ENCODE data around the gene PNPLA7. TPM values are rescaled to one million over a fixed set of nuclear protein-coding genes. Genes with fewer than 3 reads are reported as not detected.

PNPLA7 gene
- total and polyA plus RNA-seq, 10 of the 15 experiments (the other 5 are each of a cell fraction or from before 2014, with no cell fraction given) = 0.04 to 0.85 (median 0.19) TPM; not detected in 1

DNA sequence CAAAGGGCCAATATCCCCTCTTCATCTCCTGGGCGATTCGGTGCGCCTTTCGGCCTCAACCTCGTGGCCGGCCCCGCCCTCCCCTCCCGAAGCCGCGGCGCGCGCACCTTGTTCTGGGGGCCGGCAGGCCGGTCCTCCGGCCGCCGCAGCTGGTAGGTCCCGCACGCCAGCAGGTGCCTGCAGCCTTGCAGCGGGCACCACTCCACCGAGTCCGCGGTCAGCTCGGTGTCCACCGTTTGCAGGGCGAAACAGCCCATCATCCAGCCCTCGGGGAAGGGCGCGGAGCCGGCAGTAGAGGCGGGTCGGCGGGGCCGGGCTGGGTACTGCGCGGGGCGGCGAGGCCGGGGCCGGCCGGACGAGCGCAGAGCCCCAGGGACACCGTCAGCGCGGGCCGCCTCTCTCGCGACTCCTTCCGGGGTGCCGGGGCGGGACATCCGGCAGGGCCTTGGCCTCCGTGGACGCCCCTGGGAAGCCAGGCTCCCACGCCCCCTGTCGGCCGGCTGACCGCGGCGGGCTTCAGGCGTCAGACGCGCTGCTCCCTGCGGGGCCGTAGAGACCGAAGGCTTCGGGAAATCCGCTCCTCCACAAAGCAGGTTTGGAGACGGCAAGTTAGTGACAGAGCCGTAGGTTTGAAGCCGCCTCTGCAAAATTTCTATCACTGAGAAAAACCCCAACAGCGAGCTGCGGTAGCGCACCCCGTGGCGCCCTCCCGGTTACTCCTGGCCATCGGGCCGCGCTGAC is 28.5 kb upstream of the PNPLA7 start, which contains the start of gene DPH7 (continued):
- peak; percentile 60 for TF ChIP-seq SIN3A (IDR thresholded peaks at IDR 0.05; ENCODE audit: low read depth, low read length)
- peak; percentile 74 for TF ChIP-seq RELA (IDR thresholded peaks at IDR 0.05; ENCODE audit: borderline replicate concordance, partially characterized antibody)
- TF ChIP-seq CBX5 (IDR thresholded peaks at IDR 0.05; ENCODE audit: low read depth) = peak; percentile 90; the same call in 1 of the 2 replicates
- TF ChIP-seq PAX5 (IDR thresholded peaks at IDR 0.05; ENCODE audit: borderline replicate concordance, low read depth, low read length) = no peak; the same call in 1 of the 2 replicates
- peak; percentile 30; the same call in 1 of the 2 replicates for TF ChIP-seq SMC3 (IDR thresholded peaks at IDR 0.05; ENCODE audit: borderline replicate concordance, low read length)
- TF ChIP-seq ETV6 (conservative IDR thresholded peaks at IDR 0.05 in 1 of 2, IDR thresholded peaks at IDR 0.05 in 1 of 2; ENCODE audit: borderline replicate concordance in 1 of 2, low read depth in 1 of 2) = no peak
- TF ChIP-seq, protein P1, sequence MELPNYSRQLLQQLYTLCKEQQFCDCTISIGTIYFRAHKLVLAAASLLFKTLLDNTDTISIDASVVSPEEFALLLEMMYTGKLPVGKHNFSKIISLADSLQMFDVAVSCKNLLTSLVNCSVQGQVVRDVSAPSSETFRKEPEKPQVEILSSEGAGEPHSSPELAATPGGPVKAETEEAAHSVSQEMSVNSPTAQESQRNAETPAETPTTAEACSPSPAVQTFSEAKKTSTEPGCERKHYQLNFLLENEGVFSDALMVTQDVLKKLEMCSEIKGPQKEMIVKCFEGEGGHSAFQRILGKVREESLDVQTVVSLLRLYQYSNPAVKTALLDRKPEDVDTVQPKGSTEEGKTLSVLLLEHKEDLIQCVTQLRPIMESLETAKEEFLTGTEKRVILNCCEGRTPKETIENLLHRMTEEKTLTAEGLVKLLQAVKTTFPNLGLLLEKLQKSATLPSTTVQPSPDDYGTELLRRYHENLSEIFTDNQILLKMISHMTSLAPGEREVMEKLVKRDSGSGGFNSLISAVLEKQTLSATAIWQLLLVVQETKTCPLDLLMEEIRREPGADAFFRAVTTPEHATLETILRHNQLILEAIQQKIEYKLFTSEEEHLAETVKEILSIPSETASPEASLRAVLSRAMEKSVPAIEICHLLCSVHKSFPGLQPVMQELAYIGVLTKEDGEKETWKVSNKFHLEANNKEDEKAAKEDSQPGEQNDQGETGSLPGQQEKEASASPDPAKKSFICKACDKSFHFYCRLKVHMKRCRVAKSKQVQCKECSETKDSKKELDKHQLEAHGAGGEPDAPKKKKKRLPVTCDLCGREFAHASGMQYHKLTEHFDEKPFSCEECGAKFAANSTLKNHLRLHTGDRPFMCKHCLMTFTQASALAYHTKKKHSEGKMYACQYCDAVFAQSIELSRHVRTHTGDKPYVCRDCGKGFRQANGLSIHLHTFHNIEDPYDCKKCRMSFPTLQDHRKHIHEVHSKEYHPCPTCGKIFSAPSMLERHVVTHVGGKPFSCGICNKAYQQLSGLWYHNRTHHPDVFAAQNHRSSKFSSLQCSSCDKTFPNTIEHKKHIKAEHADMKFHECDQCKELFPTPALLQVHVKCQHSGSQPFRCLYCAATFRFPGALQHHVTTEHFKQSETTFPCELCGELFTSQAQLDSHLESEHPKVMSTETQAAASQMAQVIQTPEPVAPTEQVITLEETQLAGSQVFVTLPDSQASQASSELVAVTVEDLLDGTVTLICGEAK (IDR thresholded peaks at IDR 0.05; ENCODE audit: borderline replicate concordance) = peak; percentile 90
- no peak for TF ChIP-seq HDGF (IDR thresholded peaks at IDR 0.05)
- peak; percentile 33 for TF ChIP-seq E4F1 (IDR thresholded peaks at IDR 0.05; ENCODE audit: borderline replicate concordance, partially characterized antibody)
- peak; percentile 83 for TF ChIP-seq CHD2 (IDR thresholded peaks at IDR 0.05; ENCODE audit: borderline replicate concordance, low read depth, low read length)
- TF ChIP-seq MEF2A (IDR thresholded peaks at IDR 0.05; ENCODE audit: insufficient read depth, low read depth, low read length) = peak; percentile 73; the same call in 1 of the 2 replicates
- peak; percentile 82 for TF ChIP-seq HCFC1 (IDR thresholded peaks at IDR 0.05; ENCODE audit: low read length)
- TF ChIP-seq, protein P2, sequence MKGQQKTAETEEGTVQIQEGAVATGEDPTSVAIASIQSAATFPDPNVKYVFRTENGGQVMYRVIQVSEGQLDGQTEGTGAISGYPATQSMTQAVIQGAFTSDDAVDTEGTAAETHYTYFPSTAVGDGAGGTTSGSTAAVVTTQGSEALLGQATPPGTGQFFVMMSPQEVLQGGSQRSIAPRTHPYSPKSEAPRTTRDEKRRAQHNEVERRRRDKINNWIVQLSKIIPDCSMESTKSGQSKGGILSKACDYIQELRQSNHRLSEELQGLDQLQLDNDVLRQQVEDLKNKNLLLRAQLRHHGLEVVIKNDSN (IDR thresholded peaks at IDR 0.05; ENCODE audit: borderline replicate concordance, extremely low read length, insufficient read depth, low read depth, low read length) = no peak
- peak; percentile 20; the same call in 1 of the 3 replicates for TF ChIP-seq POU2F2 (IDR thresholded peaks at IDR 0.05; ENCODE audit: borderline replicate concordance, low read depth, low read length)
- TF ChIP-seq, protein P3, sequence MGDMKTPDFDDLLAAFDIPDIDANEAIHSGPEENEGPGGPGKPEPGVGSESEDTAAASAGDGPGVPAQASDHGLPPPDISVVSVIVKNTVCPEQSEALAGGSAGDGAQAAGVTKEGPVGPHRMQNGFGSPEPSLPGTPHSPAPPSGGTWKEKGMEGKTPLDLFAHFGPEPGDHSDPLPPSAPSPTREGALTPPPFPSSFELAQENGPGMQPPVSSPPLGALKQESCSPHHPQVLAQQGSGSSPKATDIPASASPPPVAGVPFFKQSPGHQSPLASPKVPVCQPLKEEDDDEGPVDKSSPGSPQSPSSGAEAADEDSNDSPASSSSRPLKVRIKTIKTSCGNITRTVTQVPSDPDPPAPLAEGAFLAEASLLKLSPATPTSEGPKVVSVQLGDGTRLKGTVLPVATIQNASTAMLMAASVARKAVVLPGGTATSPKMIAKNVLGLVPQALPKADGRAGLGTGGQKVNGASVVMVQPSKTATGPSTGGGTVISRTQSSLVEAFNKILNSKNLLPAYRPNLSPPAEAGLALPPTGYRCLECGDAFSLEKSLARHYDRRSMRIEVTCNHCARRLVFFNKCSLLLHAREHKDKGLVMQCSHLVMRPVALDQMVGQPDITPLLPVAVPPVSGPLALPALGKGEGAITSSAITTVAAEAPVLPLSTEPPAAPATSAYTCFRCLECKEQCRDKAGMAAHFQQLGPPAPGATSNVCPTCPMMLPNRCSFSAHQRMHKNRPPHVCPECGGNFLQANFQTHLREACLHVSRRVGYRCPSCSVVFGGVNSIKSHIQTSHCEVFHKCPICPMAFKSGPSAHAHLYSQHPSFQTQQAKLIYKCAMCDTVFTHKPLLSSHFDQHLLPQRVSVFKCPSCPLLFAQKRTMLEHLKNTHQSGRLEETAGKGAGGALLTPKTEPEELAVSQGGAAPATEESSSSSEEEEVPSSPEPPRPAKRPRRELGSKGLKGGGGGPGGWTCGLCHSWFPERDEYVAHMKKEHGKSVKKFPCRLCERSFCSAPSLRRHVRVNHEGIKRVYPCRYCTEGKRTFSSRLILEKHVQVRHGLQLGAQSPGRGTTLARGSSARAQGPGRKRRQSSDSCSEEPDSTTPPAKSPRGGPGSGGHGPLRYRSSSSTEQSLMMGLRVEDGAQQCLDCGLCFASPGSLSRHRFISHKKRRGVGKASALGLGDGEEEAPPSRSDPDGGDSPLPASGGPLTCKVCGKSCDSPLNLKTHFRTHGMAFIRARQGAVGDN (IDR thresholded peaks at IDR 0.05) = peak; percentile 83
- TF ChIP-seq BHLHE40 (IDR thresholded peaks at IDR 0.05; ENCODE audit: borderline replicate concordance in 1 of 2, low read depth in 2 of 2, low read length in 1 of 2) = peak; percentile 51 to 74; a peak in 2 of 4 replicates

Data from GM12878 (cell line).